Measurements from ENCODE around the gene AAMP.

- TF ChIP-seq POLR2A (IDR thresholded peaks at IDR 0.05) (no peak), CTCF (IDR thresholded peaks at IDR 0.05) (no peak)
Measured at GRCh38 chr2:218290316-218291261, 20.7 kb upstream of the AAMP start.

Data from adrenal gland (tissue), 5 donors.